ENCODE results near the gene SNX30. TPM values are rescaled to one million over a fixed set of nuclear protein-coding genes. Genes with fewer than 3 reads are reported as not detected.

SNX30 gene
- total RNA-seq, 1 experiment from 2014 or later, result 32.5 TPM

DNA sequence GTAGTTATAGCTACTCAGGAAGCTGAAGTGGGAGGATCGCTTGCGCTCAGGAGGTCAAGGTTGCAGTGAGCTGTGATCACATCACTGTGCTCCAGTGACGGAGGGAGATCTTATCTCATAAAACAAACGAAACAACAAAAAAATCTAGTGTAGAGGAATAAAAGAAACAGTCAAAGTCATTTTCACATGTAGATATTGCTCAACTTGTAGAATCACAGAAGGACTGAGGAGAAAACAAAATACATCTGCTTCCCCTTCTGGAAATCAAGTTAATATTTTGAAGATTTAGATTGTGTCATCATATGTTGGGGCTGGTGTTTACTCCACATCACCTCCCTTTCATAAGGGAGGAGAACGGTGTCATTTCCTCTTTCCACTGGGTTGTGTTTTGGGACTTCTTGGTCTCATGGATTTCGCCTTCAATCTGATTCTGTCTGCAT lies 148.3 kb downstream of the SNX30 start:
- no peaks in the 10 kb centered on the region; the same call in 1 of the 2 replicates for H3F3A ChIP-seq (ENCODE audit: insufficient read depth, low read depth)
- no peak overlapping the region for H3K4me3 ChIP-seq
- H3K36me3 ChIP-seq (ENCODE audit: low read depth), result no peaks in the 10 kb centered on the region
- ChIA-PET POLR2A (ENCODE audit: unreplicated experiment) (interaction anchor here (0.6 kb wide), 1 partner anchor 145 kb away, joined by 3 read pairs; no protein-coding TSS in a partner anchor), CTCF (no interaction called here)
- H3K27ac ChIP-seq, result no peak overlapping the region
- no peak overlapping the region for H2AFZ ChIP-seq
- H3K4me2 ChIP-seq, result no peak overlapping the region
- no peaks in the 10 kb centered on the region for H3K9me3 ChIP-seq (ENCODE audit: insufficient read depth, low read depth)
- intact Hi-C loops (cut with micrococcal nuclease; ENCODE audit: unreplicated experiment), result loop anchor here (10.0 kb wide), 1 partner anchor 524 kb away; no protein-coding TSS in a partner anchor
- H3K79me2 ChIP-seq (ENCODE audit: low read depth), result no peaks in the 10 kb centered on the region
- no TSS peak for BruUV-seq (replicated peaks)
- H3K27me3 ChIP-seq (ENCODE audit: insufficient read depth, low read depth), result no peaks in the 10 kb centered on the region
- H3K4me1 ChIP-seq (replicated peaks; ENCODE audit: insufficient read depth), result peaks cover 7% of the 10 kb centered on the region; the same call in 1 of the 2 replicates
- peak in 1 of 2 experiments; percentile 49 for DNase-seq
- TF ChIP-seq, protein P1, sequence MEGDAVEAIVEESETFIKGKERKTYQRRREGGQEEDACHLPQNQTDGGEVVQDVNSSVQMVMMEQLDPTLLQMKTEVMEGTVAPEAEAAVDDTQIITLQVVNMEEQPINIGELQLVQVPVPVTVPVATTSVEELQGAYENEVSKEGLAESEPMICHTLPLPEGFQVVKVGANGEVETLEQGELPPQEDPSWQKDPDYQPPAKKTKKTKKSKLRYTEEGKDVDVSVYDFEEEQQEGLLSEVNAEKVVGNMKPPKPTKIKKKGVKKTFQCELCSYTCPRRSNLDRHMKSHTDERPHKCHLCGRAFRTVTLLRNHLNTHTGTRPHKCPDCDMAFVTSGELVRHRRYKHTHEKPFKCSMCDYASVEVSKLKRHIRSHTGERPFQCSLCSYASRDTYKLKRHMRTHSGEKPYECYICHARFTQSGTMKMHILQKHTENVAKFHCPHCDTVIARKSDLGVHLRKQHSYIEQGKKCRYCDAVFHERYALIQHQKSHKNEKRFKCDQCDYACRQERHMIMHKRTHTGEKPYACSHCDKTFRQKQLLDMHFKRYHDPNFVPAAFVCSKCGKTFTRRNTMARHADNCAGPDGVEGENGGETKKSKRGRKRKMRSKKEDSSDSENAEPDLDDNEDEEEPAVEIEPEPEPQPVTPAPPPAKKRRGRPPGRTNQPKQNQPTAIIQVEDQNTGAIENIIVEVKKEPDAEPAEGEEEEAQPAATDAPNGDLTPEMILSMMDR (conservative IDR thresholded peaks at IDR 0.05), result no peak
- TF ChIP-seq EZH2 (IDR thresholded peaks at IDR 0.05; ENCODE audit: low read depth), result no peak
- H3K9me2 ChIP-seq (ENCODE audit: insufficient read depth), result no peaks in the 10 kb centered on the region
- H4K20me1 ChIP-seq (ENCODE audit: insufficient read depth), result no peaks in the 10 kb centered on the region

DNA sequence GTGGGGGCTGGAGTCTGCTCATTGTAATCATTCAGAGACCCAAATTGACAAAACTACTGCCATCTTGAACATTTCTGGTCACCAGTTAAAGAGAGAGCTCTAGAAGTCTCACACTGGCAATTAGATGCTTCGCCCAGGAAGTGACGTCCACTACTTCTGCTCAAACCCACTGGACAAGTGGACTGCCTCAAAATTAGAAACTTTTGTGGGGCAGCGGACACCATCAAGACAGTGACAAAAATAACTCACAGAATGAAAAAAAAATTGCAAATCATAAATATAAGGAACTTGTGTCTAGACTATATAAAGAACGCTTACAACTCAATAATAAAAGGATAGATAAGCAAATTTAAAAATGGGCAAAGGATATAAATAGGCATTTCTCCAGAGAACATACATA lies 149.9 kb downstream of the SNX30 start:
- no TSS peak for BruUV-seq (replicated peaks)
- Histone ChIP-seq H3K4me3 (no peak overlapping the region), H3K4me2 (no peak overlapping the region), H3K27me3 (ENCODE audit: insufficient read depth, low read depth) (no peaks in the 10 kb centered on the region), H3K9me3 (ENCODE audit: insufficient read depth, low read depth) (no peaks in the 10 kb centered on the region), H3K36me3 (ENCODE audit: low read depth) (no peaks in the 10 kb centered on the region), H4K20me1 (ENCODE audit: insufficient read depth) (no peaks in the 10 kb centered on the region), H3K79me2 (ENCODE audit: low read depth) (no peaks in the 10 kb centered on the region), H3F3A (ENCODE audit: insufficient read depth, low read depth) (no peaks in the 10 kb centered on the region; the same call in 1 of the 2 replicates), H2AFZ (no peak overlapping the region), H3K4me1 (replicated peaks; ENCODE audit: insufficient read depth) (peaks cover 7% of the 10 kb centered on the region; the same call in 1 of the 2 replicates), H3K9me2 (ENCODE audit: insufficient read depth) (no peaks in the 10 kb centered on the region), H3K27ac (no peak overlapping the region)
- ChIA-PET CTCF (no interaction called here), POLR2A (ENCODE audit: unreplicated experiment) (no interaction called here)
- intact Hi-C loops (cut with micrococcal nuclease; ENCODE audit: unreplicated experiment), result loop anchor here (10.0 kb wide), 2 partner anchors 436 to 786 kb away; no protein-coding TSS in a partner anchor
- TF ChIP-seq EZH2 (IDR thresholded peaks at IDR 0.05; ENCODE audit: low read depth), result no peak
- TF ChIP-seq, protein P1 (conservative IDR thresholded peaks at IDR 0.05), result no peak
- DNase-seq, result no peak

DNA sequence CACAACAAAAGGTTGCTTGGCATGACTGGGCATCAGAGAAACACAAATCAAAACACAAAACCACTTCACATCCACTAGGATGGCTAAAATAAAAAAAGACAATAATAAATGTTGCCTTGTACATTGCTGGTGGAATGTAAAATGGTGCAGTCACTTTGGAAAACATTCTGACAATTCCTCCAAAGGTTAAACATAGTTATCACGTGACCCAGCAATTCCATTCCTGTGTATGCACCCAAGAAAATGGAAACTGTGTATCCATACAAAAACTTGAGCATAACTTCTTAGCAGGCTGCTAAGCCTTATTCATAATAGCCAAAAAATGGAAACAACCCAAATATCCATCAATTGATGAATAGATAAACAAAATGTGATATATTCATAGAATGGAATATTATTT lies 150.3 kb downstream of the SNX30 start:
- no TSS peak for BruUV-seq (replicated peaks)
- TF ChIP-seq EZH2 (IDR thresholded peaks at IDR 0.05; ENCODE audit: low read depth), result no peak
- TF ChIP-seq, protein P1 (conservative IDR thresholded peaks at IDR 0.05), result no peak
- Histone ChIP-seq H3F3A (ENCODE audit: insufficient read depth, low read depth) (no peaks in the 10 kb centered on the region; the same call in 1 of the 2 replicates), H3K4me1 (replicated peaks; ENCODE audit: insufficient read depth) (peaks cover 7% of the 10 kb centered on the region; the same call in 1 of the 2 replicates), H3K27ac (no peak overlapping the region), H3K9me2 (ENCODE audit: insufficient read depth) (no peaks in the 10 kb centered on the region), H3K4me2 (no peak overlapping the region), H3K79me2 (ENCODE audit: low read depth) (no peaks in the 10 kb centered on the region), H3K36me3 (ENCODE audit: low read depth) (no peaks in the 10 kb centered on the region), H3K4me3 (no peak overlapping the region), H3K27me3 (ENCODE audit: insufficient read depth, low read depth) (no peaks in the 10 kb centered on the region), H4K20me1 (ENCODE audit: insufficient read depth) (no peaks in the 10 kb centered on the region), H3K9me3 (ENCODE audit: insufficient read depth, low read depth) (no peaks in the 10 kb centered on the region), H2AFZ (no peak overlapping the region)
- no peak for DNase-seq
- CTCF ChIA-PET, result no interaction called here
- POLR2A ChIA-PET (ENCODE audit: unreplicated experiment), result no interaction called here
- intact Hi-C loops (cut with micrococcal nuclease; ENCODE audit: unreplicated experiment), result loop anchor here (10.0 kb wide), 2 partner anchors 436 to 786 kb away; no protein-coding TSS in a partner anchor
